HL-60 (cell line): ENCODE measurements around the gene BCL11A.

Experiments
- DNase-seq, 2 experiments: peaks; one replicate each; pipeline ENCODE4 v3.0.0-alpha.2; 2010 to 2020; ENCODE audit warnings: low read depth in 1 of 2, low spot score in 1 of 2
- H3K27ac ChIP-seq: fragments of 250-450 bp; sonication (Bioruptor Pico); replicated peaks from 2 replicates; pipeline ENCODE4 v1.5.1; 2020; ENCODE audit warnings: mild to moderate bottlenecking, moderate library complexity
- H3K27me3 ChIP-seq: fragments of 250-450 bp; sonication (Bioruptor Pico); 2 replicates; pipeline ENCODE4 v1.5.1; 2021; ENCODE audit warnings: mild to moderate bottlenecking, moderate library complexity; ENCODE audit not compliant: insufficient read depth, poor library complexity, severe bottlenecking
- H3K4me3 ChIP-seq: replicated peaks from 2 replicates; pipeline ENCODE4 v1.5.1; 2011; ENCODE audit warnings: mild to moderate bottlenecking, control low read depth, low read length; ENCODE audit not compliant: insufficient read depth
- CTCF ChIP-seq: IDR thresholded peaks from one replicate; pipeline ENCODE4 v1.5.1; 2011; ENCODE audit warnings: low read length, control low read depth, inconsistent platforms; ENCODE audit not compliant: insufficient read depth
- GABPA ChIP-seq: IDR thresholded peaks from 2 replicates; pipeline ENCODE4 v1.6.1; 2012; ENCODE audit warnings: low read depth
- POLR2AphosphoS5 ChIP-seq: IDR thresholded peaks from 2 replicates; pipeline ENCODE4 v1.6.1; 2012; ENCODE audit warnings: low read depth
- REST ChIP-seq: IDR thresholded peaks from 2 replicates; pipeline ENCODE4 v1.6.1; 2012; ENCODE audit warnings: low read depth; ENCODE audit not compliant: insufficient replicate concordance
- SPI1 ChIP-seq: IDR thresholded peaks from 2 replicates; pipeline ENCODE4 v1.6.1; 2012; ENCODE audit warnings: low read depth, mild to moderate bottlenecking, borderline replicate concordance

BCL11A gene

DNA sequence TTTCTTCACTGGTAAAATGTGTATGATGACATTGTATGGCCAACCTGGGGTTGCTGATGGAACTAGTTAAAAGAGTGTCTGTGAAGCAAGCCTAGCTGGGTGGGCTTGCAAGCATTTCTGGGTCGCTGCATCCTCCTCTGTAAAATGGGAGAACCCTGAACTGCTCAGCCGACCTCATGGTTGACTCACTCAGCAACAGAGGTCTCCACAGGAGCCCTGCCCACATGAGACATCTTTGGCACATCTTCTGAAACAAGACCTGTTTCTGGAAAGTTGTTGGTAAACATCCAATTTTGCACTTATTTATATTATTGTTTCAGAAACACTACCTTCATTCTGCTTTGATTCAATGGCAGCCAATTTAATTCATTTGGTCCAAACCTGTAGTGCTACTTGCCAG, 52.6 kb downstream of the BCL11A start:
- DNase-seq, result no peak
- Histone ChIP-seq H3K27me3 (no peaks in the 10 kb centered on the region), H3K4me3 (no peak overlapping the region), H3K27ac (no peak overlapping the region)
- TF ChIP-seq REST (no peak), SPI1 (no peak), GABPA (no peak), CTCF (no peak), POLR2AphosphoS5 (no peak)

DNA sequence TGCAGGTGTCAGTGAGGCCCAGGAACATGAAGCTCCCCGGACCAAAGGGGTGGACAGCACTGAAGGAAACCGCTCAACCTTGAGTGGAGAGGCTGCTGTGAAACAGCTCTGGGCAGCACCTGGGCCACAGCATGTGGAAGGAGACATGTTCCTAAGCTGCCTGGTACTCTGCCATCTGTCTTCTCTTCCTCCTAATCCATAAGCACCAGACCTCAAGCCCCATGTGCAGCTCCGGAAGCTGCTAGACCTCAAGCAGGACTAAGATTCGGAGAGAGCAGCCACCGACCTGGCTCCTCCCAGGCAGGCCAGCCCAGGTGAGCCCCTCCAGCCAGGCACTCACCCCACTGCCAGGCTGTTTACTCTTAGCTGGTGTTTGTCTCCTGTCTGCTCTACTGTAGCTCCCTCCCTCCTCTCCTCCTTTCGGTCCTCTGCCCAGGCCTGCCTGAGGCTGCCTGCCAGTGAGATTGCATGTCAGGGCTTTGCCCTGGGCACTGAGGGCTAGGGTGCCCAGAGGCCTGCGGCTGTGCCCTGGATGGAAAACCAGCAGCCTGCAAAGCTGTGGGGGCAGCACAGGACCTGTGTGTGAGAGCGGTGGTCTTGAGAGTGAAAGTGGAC, 53.7 kb downstream of the BCL11A start:
- no peak overlapping the region for H3K27ac ChIP-seq
- no peak for DNase-seq
- H3K27me3 ChIP-seq, result no peaks in the 10 kb centered on the region
- no peak for TF ChIP-seq CTCF
- no peak for TF ChIP-seq POLR2AphosphoS5
- no peak for TF ChIP-seq SPI1
- no peak for TF ChIP-seq GABPA
- TF ChIP-seq REST, result no peak
- no peak overlapping the region for H3K4me3 ChIP-seq

DNA sequence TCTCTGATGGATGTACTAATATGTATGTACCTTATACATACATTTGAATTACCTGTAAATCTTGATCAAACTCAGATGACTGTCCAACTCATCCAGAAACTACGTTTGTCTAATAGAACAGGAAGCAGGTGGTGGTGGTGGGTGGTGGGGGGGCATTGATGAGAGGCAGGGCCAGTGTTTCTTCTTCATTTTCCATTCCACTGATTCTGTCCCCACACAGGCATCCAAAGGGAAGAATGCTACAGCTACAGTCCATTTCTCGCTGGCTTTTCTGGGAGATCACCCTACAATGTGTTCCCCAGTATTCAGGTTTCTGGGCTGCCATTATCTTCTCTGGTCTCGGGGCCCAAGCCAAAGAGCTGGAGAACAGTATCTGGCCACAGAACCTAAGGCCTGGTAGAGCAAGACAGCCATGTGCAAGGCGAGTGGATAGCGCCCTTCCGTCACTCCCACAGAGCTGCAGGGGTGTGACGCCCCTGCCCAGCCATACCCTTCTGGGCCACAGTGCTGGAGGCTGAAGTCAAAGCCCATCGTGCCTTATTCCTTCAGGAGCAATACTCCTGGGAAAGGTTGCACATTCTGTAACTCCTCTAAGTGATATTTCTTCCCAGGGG, 54.5 kb downstream of the BCL11A start:
- DNase-seq, result no peak
- Histone ChIP-seq H3K4me3 (no peak overlapping the region), H3K27me3 (no peaks in the 10 kb centered on the region), H3K27ac (no peak overlapping the region)
- TF ChIP-seq REST (no peak), POLR2AphosphoS5 (no peak), CTCF (no peak), SPI1 (no peak), GABPA (no peak)
